H1 (cell line): ENCODE data around the gene GPR18. TPM values are rescaled to one million over a fixed set of nuclear protein-coding genes. Genes with fewer than 3 reads are reported as not detected.

ENCODE experiments used
- CTCF ChIA-PET: fragments of 300-600 bp; sonication (Branson Sonifier 250); formaldehyde crosslinking; loops from one replicate; lab custom pipeline; 2021; ENCODE audit not compliant: partially characterized antibody; lab: Charles Lee
- POLR2A ChIA-PET: fragments of 300-600 bp; sonication (Branson Sonifier 250); formaldehyde crosslinking; loops from one replicate; lab custom pipeline; 2021; ENCODE audit warnings: inconsistent platforms; ENCODE audit not compliant: partially characterized antibody; lab: Charles Lee
- DNase-seq, 2 experiments: peaks; one replicate each; pipeline versions ENCODE4 v3.0.0 to v3.0.0-alpha.2; 2010 to 2022; ENCODE audit warnings: low spot score in 2 of 2, low read depth in 1 of 2, mixed read lengths in 1 of 2
- FAIRE-seq: peaks from 2 replicates; lab custom pipeline; 2011; peaks lifted over from hg19 to GRCh38; lab: Jason Lieb, UNC
- H2AFZ ChIP-seq: 2 replicates; pipeline ENCODE4 v1.8.1; 2012; ENCODE audit warnings: low read length, inconsistent platforms
- H2AK5ac ChIP-seq: 2 replicates; pipeline ENCODE4 v1.6.1; 2013; ENCODE audit warnings: low read depth, low read length
- H2BK120ac ChIP-seq: replicated peaks from 2 replicates; pipeline ENCODE3; 2013; ENCODE audit warnings: low read depth, low read length, inconsistent platforms
- H2BK12ac ChIP-seq: 2 replicates; pipeline ENCODE4 v1.6.1; 2013; ENCODE audit warnings: low read depth, low read length
- H2BK15ac ChIP-seq: 2 replicates; pipeline ENCODE4 v1.6.1; 2013; ENCODE audit warnings: low read length
- H2BK20ac ChIP-seq: 2 replicates; pipeline ENCODE4 v1.6.1; 2013; ENCODE audit warnings: low read length
- H2BK5ac ChIP-seq: 2 replicates; pipeline ENCODE4 v1.6.1; 2013; ENCODE audit warnings: low read depth, low read length
- H3K14ac ChIP-seq: 2 replicates; pipeline ENCODE4 v1.6.1; 2013; ENCODE audit warnings: inconsistent platforms; ENCODE audit not compliant: insufficient read length
- H3K18ac ChIP-seq: 2 replicates; pipeline ENCODE4 v1.6.1; 2013; ENCODE audit warnings: low read length; ENCODE audit errors: extremely low read depth
- H3K23ac ChIP-seq: 2 replicates; pipeline ENCODE4 v1.6.1; 2013; ENCODE audit warnings: inconsistent platforms; ENCODE audit not compliant: insufficient read length
- H3K23me2 ChIP-seq: 2 replicates; pipeline ENCODE4 v1.6.1; 2013; ENCODE audit warnings: low read depth, low read length
- H3K27ac ChIP-seq: 2 replicates; pipeline ENCODE4 v1.6.1; 2011; ENCODE audit warnings: low read depth, low read length, inconsistent platforms
- H3K27me3 ChIP-seq, 4 experiments: replicated peaks in 1 of 4; 1 replicate in 1 of 4; 2 replicates in 3 of 4; pipeline versions ENCODE4 v1.6.1 to v1.8.1; 2011 to 2013; ENCODE audit warnings: low read length in 3 of 4, mild to moderate bottlenecking in 3 of 4, inconsistent platforms in 2 of 4, mixed read lengths in 2 of 4, moderate library complexity in 1 of 4; ENCODE audit not compliant: control insufficient read depth in 3 of 4, insufficient read depth in 3 of 4; ENCODE audit errors: extremely low read depth in 1 of 4
- H3K36me3 ChIP-seq, 4 experiments: 2 replicates each; pipeline versions ENCODE4 v1.6.1 to v1.8.1; 2011 to 2013; ENCODE audit warnings: mild to moderate bottlenecking in 4 of 4, low read length in 3 of 4, moderate library complexity in 2 of 4, control low read depth in 1 of 4, inconsistent platforms in 1 of 4; ENCODE audit not compliant: insufficient read depth in 4 of 4, control insufficient read depth in 2 of 4
- H3K4ac ChIP-seq: replicated peaks from 2 replicates; pipeline ENCODE3; 2013; ENCODE audit warnings: low read length, low read depth, mixed read lengths, inconsistent platforms; ENCODE audit not compliant: insufficient read length
- H3K4me1 ChIP-seq, 4 experiments: replicated peaks in 1 of 4; 1 replicate in 1 of 4; 2 replicates in 3 of 4; pipeline versions ENCODE4 v1.6.1 to v1.8.1; 2011 to 2013; ENCODE audit warnings: low read length in 3 of 4, inconsistent platforms in 2 of 4, mixed read lengths in 1 of 4; ENCODE audit not compliant: insufficient read depth in 4 of 4, control insufficient read depth in 3 of 4
- H3K4me2 ChIP-seq, 2 experiments: 2 replicates each; pipeline versions ENCODE4 v1.6.1 to v1.8.1; 2011 to 2013; ENCODE audit warnings: low read depth in 2 of 2, low read length in 2 of 2, control low read depth in 1 of 2, inconsistent platforms in 1 of 2, mild to moderate bottlenecking in 1 of 2; ENCODE audit not compliant: insufficient read depth in 1 of 2
- H3K4me3 ChIP-seq, 4 experiments: fragments of 200-600, 300-600 bp in 1 of 4; sonication (generic), shearing (Covaris generic), sonication (Bioruptor Twin) in 1 of 4; 2 replicates each; pipeline versions ENCODE4 v1.5.1 to v1.8.1; 2011 to 2016; ENCODE audit warnings: low read length in 4 of 4, low read depth in 3 of 4, control low read depth in 2 of 4, inconsistent platforms in 2 of 4, mild to moderate bottlenecking in 2 of 4, mixed read lengths in 1 of 4, moderate library complexity in 1 of 4; ENCODE audit not compliant: insufficient read depth in 2 of 4; ENCODE audit errors: extremely low read depth in 1 of 4
- H3K56ac ChIP-seq: replicated peaks from 2 replicates; pipeline ENCODE3; 2013; ENCODE audit warnings: low read depth, mild to moderate bottlenecking, mixed read lengths, low read length, inconsistent platforms; ENCODE audit not compliant: insufficient read length
- H3K79me1 ChIP-seq: 2 replicates; pipeline ENCODE4 v1.6.1; 2013; ENCODE audit warnings: low read depth, low read length, control low read depth
- H3K79me2 ChIP-seq, 2 experiments: 2 replicates each; pipeline versions ENCODE4 v1.6.1 to v1.8.1; 2012 to 2013; ENCODE audit warnings: low read length in 2 of 2, mild to moderate bottlenecking in 2 of 2, inconsistent platforms in 1 of 2; ENCODE audit not compliant: insufficient read depth in 2 of 2, control insufficient read depth in 1 of 2
- H3K9ac ChIP-seq, 4 experiments: replicated peaks in 1 of 4; 1 replicate in 1 of 4; 2 replicates in 3 of 4; pipeline versions ENCODE4 v1.6.1 to v1.8.1; 2011 to 2013; ENCODE audit warnings: low read depth in 3 of 4, low read length in 3 of 4, control low read depth in 2 of 4, mild to moderate bottlenecking in 2 of 4, moderate library complexity in 2 of 4, inconsistent platforms in 1 of 4; ENCODE audit errors: extremely low read depth in 1 of 4
- H3K9me3 ChIP-seq, 2 experiments: 2 replicates each; pipeline versions ENCODE4 v1.6.1 to v1.8.1; 2012 to 2013; ENCODE audit warnings: mild to moderate bottlenecking in 2 of 2, moderate library complexity in 2 of 2, control low read depth in 1 of 2, inconsistent platforms in 1 of 2, low read depth in 1 of 2, low read length in 1 of 2, mixed read lengths in 1 of 2; ENCODE audit not compliant: insufficient read depth in 2 of 2
- H4K20me1 ChIP-seq, 2 experiments: replicated peaks in 1 of 2; 2 replicates each; pipeline versions ENCODE3 to v1.8.1; 2011 to 2013; ENCODE audit warnings: inconsistent platforms in 2 of 2, low read length in 2 of 2, mild to moderate bottlenecking in 1 of 2; ENCODE audit not compliant: insufficient read depth in 2 of 2, control insufficient read depth in 1 of 2
- H4K5ac ChIP-seq: 2 replicates; pipeline ENCODE4 v1.6.1; 2013; ENCODE audit warnings: low read length, low read depth, mixed read lengths, inconsistent platforms; ENCODE audit not compliant: insufficient read length
- H4K8ac ChIP-seq: 2 replicates; pipeline ENCODE4 v1.8.0; 2013; ENCODE audit warnings: mild to moderate bottlenecking, moderate library complexity, low read length, inconsistent platforms; ENCODE audit not compliant: insufficient read depth; ENCODE audit errors: extremely low read depth
- H4K91ac ChIP-seq: replicated peaks from 2 replicates; pipeline ENCODE3; 2013; ENCODE audit warnings: low read length, mixed read lengths, inconsistent platforms; ENCODE audit not compliant: insufficient read length
- EGR1 ChIP-seq: IDR thresholded peaks from 2 replicates; pipeline ENCODE4 v1.6.1; 2011; ENCODE audit warnings: low read depth, low read length, borderline replicate concordance
- MAFK ChIP-seq: IDR thresholded peaks from 2 replicates; pipeline ENCODE4 v1.6.1; 2012; ENCODE audit warnings: low read depth, mild to moderate bottlenecking, improper control_type of control experiment, low read length
- WGBS, 2 experiments: shearing (Covaris generic) in 1 of 2; methylation state at CpG; one replicate each; pipeline versions ENCODE4 v1.1.6 to v1.1.7; 2013 to 2015; ENCODE audit warnings: low lambda C conversion rate in 2 of 2, mixed read lengths in 2 of 2, inconsistent platforms in 1 of 2, low coverage in 1 of 2, missing lambda C conversion rate in 1 of 2; ENCODE audit not compliant: insufficient replicate concordance in 2 of 2, insufficient coverage in 1 of 2, insufficient read length in 1 of 2; ENCODE audit errors: extremely low coverage in 1 of 2, missing lambda C conversion rate in 1 of 2; 5-methylcytosine and 5-hydroxymethylcytosine counted together
- polyA plus RNA-seq, 7 experiments: library from polyadenylated mRNA; depleted of rRNA in 3 of 7; stranded (reverse) in 5 of 7; unstranded in 2 of 7; fragments of >200 nt in 5 of 7; fragments of 200-250 nt in 2 of 7; gene quantifications; 1 replicate in 5 of 7; 2 replicates in 1 of 7; 4 replicates in 1 of 7; pipeline versions ENCODE4 v1.2.1 to v1.2.3, GENCODE V29; 2011 to 2013; ENCODE audit warnings: missing spikeins in 2 of 7, mixed read lengths in 2 of 7
- total RNA-seq: library from RNA; stranded (reverse); fragmentation: NEBNext Ultra II Directional; extraction: Animal tissue kit (Norgen Biotek cat#: 25700); gene quantifications from 2 replicates; pipeline ENCODE4 v1.2.1, GENCODE V29; 2021

Gene GPR18
- total and polyA plus RNA-seq, 2 of the 8 experiments (the other 6 are each of a cell fraction or from before 2014, with no cell fraction given): not detected

DNA sequence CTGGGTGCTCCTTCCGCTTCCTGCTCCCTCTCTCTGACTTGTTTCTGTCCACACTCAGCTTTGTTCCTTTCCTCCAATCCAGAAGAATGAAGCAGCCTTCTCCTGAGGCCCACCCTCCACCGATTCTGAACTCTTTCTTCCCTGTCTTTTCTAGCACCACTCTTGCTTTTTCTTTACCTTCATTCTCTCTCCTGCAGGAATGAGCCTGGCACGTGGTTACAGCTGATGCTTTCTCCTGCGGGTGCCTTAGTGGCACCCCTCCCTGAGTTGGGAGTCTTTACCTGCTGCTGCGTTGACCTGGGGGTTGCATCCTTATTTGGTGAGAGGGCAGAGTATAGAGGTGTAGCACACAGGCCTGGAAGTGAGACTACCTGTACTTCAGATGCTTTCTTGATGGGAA, 51.3 kb downstream of the GPR18 start:
- H3K56ac ChIP-seq: no peak overlapping the region
- no peak overlapping the region for H2AK5ac ChIP-seq
- no peak overlapping the region for H2BK120ac ChIP-seq
- H3K4me3 ChIP-seq: no peak overlapping the region
- no peak overlapping the region for H3K4me2 ChIP-seq
- DNase-seq (no peak), FAIRE-seq (no peak)
- no peak overlapping the region for H3K27ac ChIP-seq
- no peak overlapping the region for H4K8ac ChIP-seq
- H2AFZ ChIP-seq: no peak overlapping the region
- H3K27me3 ChIP-seq: no peaks in the 10 kb centered on the region
- H2BK12ac ChIP-seq: no peak overlapping the region
- peaks cover 29% of the 10 kb centered on the region for H3K79me1 ChIP-seq
- H4K20me1 ChIP-seq: peaks cover 17 to 35% of the 10 kb centered on the region in 2 experiments
- CTCF ChIA-PET: interaction anchor here (1.8 to 4.9 kb wide), 4 partner anchors 30 to 62 kb away, joined by 4 to 20 read pairs (median 10); no protein-coding TSS in a partner anchor
- peaks cover 26 to 93% of the 10 kb centered on the region in 2 experiments for H3K79me2 ChIP-seq
- WGBS, 2 experiments: 90% methylated on average over 5 of the region's 5 CpGs; no CpG with 5 or more reads in 1 of the 2 experiments
- no peak overlapping the region for H2BK20ac ChIP-seq
- H4K5ac ChIP-seq: no peak overlapping the region
- H2BK15ac ChIP-seq: no peak overlapping the region
- POLR2A ChIA-PET: interaction anchor here (0.5 to 2.1 kb wide), 3 partner anchors 9 to 21 kb away, joined by 3 to 5 read pairs (median 3); no protein-coding TSS in a partner anchor
- no peak overlapping the region for H3K23ac ChIP-seq
- no peak overlapping the region for H3K4ac ChIP-seq
- H4K91ac ChIP-seq: no peak overlapping the region
- no peaks in the 10 kb centered on the region for H3K9me3 ChIP-seq
- H2BK5ac ChIP-seq: no peak overlapping the region
- H3K36me3 ChIP-seq: peaks cover 0 to 7% (median 0%) of the 10 kb centered on the region in 4 experiments; a peak in 1 of 8 replicates
- no peak overlapping the region for H3K9ac ChIP-seq
- peaks cover 2% of the 10 kb centered on the region; the same call in 1 of the 2 replicates for H3K23me2 ChIP-seq
- H3K4me1 ChIP-seq: peaks cover 0 to 9% (median 2%) of the 10 kb centered on the region in 4 experiments; a peak in 4 of 7 replicates
- H3K14ac ChIP-seq: no peak overlapping the region
- no peak overlapping the region for H3K18ac ChIP-seq
- TF ChIP-seq MAFK (no peak), EGR1 (no peak)
